Measurements from ENCODE around the gene SHC1. TPM values are rescaled to one million over a fixed set of nuclear protein-coding genes. Genes with fewer than 3 reads are reported as not detected.

SHC1 gene
- total RNA-seq, 2 experiments from 2014 or later = 31.2 to 36.3 TPM

Other genes with a start within 250 kb of the SHC1 start
- gene KCNN3, start 100.5 kb downstream of the SHC1 start, total RNA-seq = under 1 TPM; 0.10 to 0.30 TPM
- 10 to 100 TPM; 42.6 to 44.1 TPM for gene PMVK, start 34.0 kb downstream of the SHC1 start, total RNA-seq
- gene PBXIP1, start 14.6 kb downstream of the SHC1 start, total RNA-seq = 10 to 100 TPM; 11.2 to 11.7 TPM
- gene PYGO2, start 9.0 kb downstream of the SHC1 start, total RNA-seq = 10 to 100 TPM; 28.7 to 30.1 TPM
- gene CKS1B, start 3.9 kb upstream of the SHC1 start, total RNA-seq = 100 to 1,000 TPM; 136 to 137 TPM
- gene FLAD1, start 12.6 kb upstream of the SHC1 start, total RNA-seq = 10 to 100 TPM; 62.8 to 63.2 TPM
- under 1 TPM in 1 of 2 experiments, not detected in 1; 0.61 TPM for gene LENEP, start 22.8 kb upstream of the SHC1 start, total RNA-seq
- 10 to 100 TPM; 33.4 to 34.3 TPM for gene ZBTB7B, start 32.1 kb upstream of the SHC1 start, total RNA-seq
- gene DCST2, start 63.0 kb upstream of the SHC1 start, total RNA-seq = under 1 TPM in 1 of 2 experiments, not detected in 1; 0.21 TPM
- not detected for gene DCST1, start 63.1 kb upstream of the SHC1 start, total RNA-seq
- 10 to 100 TPM; 38.5 to 44.6 TPM for gene ADAM15, start 80.6 kb upstream of the SHC1 start, total RNA-seq
- gene EFNA4, start 93.0 kb upstream of the SHC1 start, total RNA-seq = 1 to 10 TPM; 3.4 to 4.6 TPM
- gene EFNA3, start 108.1 kb upstream of the SHC1 start, total RNA-seq = 1 to 10 TPM; 3.1 to 3.5 TPM
- under 1 TPM in 1 of 2 experiments, not detected in 1; 0.15 TPM for gene EFNA1, start 157.1 kb upstream of the SHC1 start, total RNA-seq
- gene SLC50A1, start 165.1 kb upstream of the SHC1 start, total RNA-seq = 10 to 100 TPM; 54.3 to 56.8 TPM
- gene DPM3, start 169.8 kb upstream of the SHC1 start, total RNA-seq = 10 to 100 TPM; 31.3 to 32.0 TPM
- gene KRTCAP2, start 202.6 kb upstream of the SHC1 start, total RNA-seq = 100 to 1,000 TPM; 179 to 199 TPM
- 1 to 10 TPM; 7.3 to 7.8 TPM for gene TRIM46, start 203.1 kb upstream of the SHC1 start, total RNA-seq
- gene THBS3, start 237.2 kb upstream of the SHC1 start, total RNA-seq = 1 to 10 TPM; 7.0 to 8.7 TPM
- gene MTX1, start 237.9 kb upstream of the SHC1 start, total RNA-seq = 10 to 100 TPM; 70.4 to 71.1 TPM

Measured in activated CD8-positive, alpha-beta memory T cell treated with anti-CD3 and anti-CD28 coated beads for 36 hours (primary cell).